Loucy (cell line): ENCODE data around the gene SALL2.

Experiments
- H2AFZ ChIP-seq: fragments of 200-600 bp; sonication (generic); 2 replicates; pipeline ENCODE4 v1.6.0; 2016; ENCODE audit warnings: antibody characterized with exemption, mild to moderate bottlenecking, low read length, moderate library complexity
- H3F3A ChIP-seq: fragments of 200-600 bp; 2 replicates; pipeline ENCODE4 v1.6.0; 2016; ENCODE audit warnings: antibody characterized with exemption, low read depth, mild to moderate bottlenecking
- H3K27me3 ChIP-seq: fragments of 200-600 bp; sonication (generic); 2 replicates; pipeline ENCODE4 v1.6.1; 2014; ENCODE audit warnings: low read length, mild to moderate bottlenecking; ENCODE audit not compliant: insufficient read depth, poor library complexity, severe bottlenecking
- H3K36me3 ChIP-seq: fragments of 200-600 bp; sonication (generic); 2 replicates; pipeline ENCODE4 v1.6.1; 2016; ENCODE audit warnings: low read length; ENCODE audit not compliant: insufficient read depth
- H3K4me1 ChIP-seq: fragments of 200-600 bp; sonication (generic); 2 replicates; pipeline ENCODE4 v1.5.1; 2014; ENCODE audit warnings: low read length, mild to moderate bottlenecking; ENCODE audit not compliant: insufficient read depth, poor library complexity, severe bottlenecking
- H3K4me2 ChIP-seq: fragments of 200-600 bp; sonication (generic); 2 replicates; pipeline ENCODE4 v1.6.0; 2014; ENCODE audit warnings: antibody characterized with exemption, low read length, low read depth, mild to moderate bottlenecking; ENCODE audit not compliant: poor library complexity, severe bottlenecking
- H3K4me3 ChIP-seq: fragments of 200-600 bp; sonication (generic); 2 replicates; pipeline ENCODE4 v1.5.1; 2014; ENCODE audit warnings: low read length, mild to moderate bottlenecking, mixed read lengths; ENCODE audit not compliant: poor library complexity, severe bottlenecking
- H3K79me2 ChIP-seq: fragments of 200-600 bp; sonication (generic); 2 replicates; pipeline ENCODE4 v1.6.1; 2014; ENCODE audit warnings: low read length; ENCODE audit not compliant: insufficient read depth
- H3K9ac ChIP-seq: fragments of 200-600 bp; sonication (generic); 2 replicates; pipeline ENCODE4 v1.6.0; 2014; ENCODE audit warnings: mild to moderate bottlenecking, low read depth, low read length, moderate library complexity; ENCODE audit not compliant: poor library complexity, severe bottlenecking
- H3K9me2 ChIP-seq: fragments of 200-600 bp; sonication (generic); replicated peaks from 2 replicates; pipeline ENCODE4 v1.6.1; 2016; ENCODE audit warnings: low read depth, low read length, mixed read lengths
- H3K9me3 ChIP-seq: fragments of 200-600 bp; sonication (generic); 2 replicates; pipeline ENCODE4 v1.6.1; 2014; ENCODE audit warnings: mild to moderate bottlenecking, antibody characterized with exemption, low read length, low read depth; ENCODE audit not compliant: insufficient read depth
- H4K20me1 ChIP-seq: fragments of 200-600 bp; sonication (generic); 2 replicates; pipeline ENCODE4 v1.6.0; 2014; ENCODE audit warnings: antibody characterized with exemption, low read length, mild to moderate bottlenecking; ENCODE audit not compliant: insufficient read depth, poor library complexity, severe bottlenecking
- CTCF ChIP-seq: fragments of 200-600 bp; sonication (generic); conservative IDR thresholded peaks from 2 replicates; pipeline ENCODE4 v1.5.1; 2014; ENCODE audit warnings: mild to moderate bottlenecking, antibody characterized with exemption, low read length
- EZH2phosphoT487 ChIP-seq: fragments of 200-600 bp; IDR thresholded peaks from 2 replicates; pipeline ENCODE4 v1.6.1; 2018; ENCODE audit warnings: antibody characterized with exemption, mild to moderate bottlenecking, moderate library complexity, borderline replicate concordance

SALL2 gene

GRCh38 chr14:21505012-21505553, 21.1 kb downstream of the SALL2 start:
- peak overlapping the region; percentile 26 for H3K4me2 ChIP-seq
- peaks cover 4% of the 10 kb centered on the region for H3K4me1 ChIP-seq
- no peaks in the 10 kb centered on the region for H3K27me3 ChIP-seq
- H3K36me3 ChIP-seq: peaks cover 37% of the 10 kb centered on the region; the same call in 1 of the 2 replicates
- H3K79me2 ChIP-seq: peaks cover 53% of the 10 kb centered on the region
- no peak overlapping the region for H3K4me3 ChIP-seq
- H3K9me2 ChIP-seq: no peaks in the 10 kb centered on the region
- TF ChIP-seq EZH2phosphoT487: no peak
- TF ChIP-seq CTCF: no peak
- no peak overlapping the region for H3K9ac ChIP-seq
- no peaks in the 10 kb centered on the region for H3K9me3 ChIP-seq
- H2AFZ ChIP-seq: no peak overlapping the region
- no peaks in the 10 kb centered on the region for H3F3A ChIP-seq
- peaks cover 14% of the 10 kb centered on the region for H4K20me1 ChIP-seq

- TF ChIP-seq EZH2phosphoT487 (no peak), CTCF (no peak)
- no peak overlapping the region for H3K4me2 ChIP-seq
- H4K20me1 ChIP-seq: peaks cover 7% of the 10 kb centered on the region
- H3K79me2 ChIP-seq: peaks cover 36% of the 10 kb centered on the region
- no peaks in the 10 kb centered on the region for H3K9me3 ChIP-seq
- H3K9me2 ChIP-seq: no peaks in the 10 kb centered on the region
- H3F3A ChIP-seq: no peaks in the 10 kb centered on the region
- H3K36me3 ChIP-seq: peaks cover 52% of the 10 kb centered on the region; the same call in 1 of the 2 replicates
- H2AFZ ChIP-seq: no peak overlapping the region
- no peaks in the 10 kb centered on the region for H3K27me3 ChIP-seq
- H3K4me3 ChIP-seq: no peak overlapping the region
- no peak overlapping the region for H3K9ac ChIP-seq
- no peaks in the 10 kb centered on the region for H3K4me1 ChIP-seq
Observed at GRCh38 chr14:21503376-21503775, 22.8 kb downstream of the SALL2 start.

GRCh38 chr14:21501568-21501967, 24.6 kb downstream of the SALL2 start:
- no peaks in the 10 kb centered on the region for H3K9me3 ChIP-seq
- no peak overlapping the region for H3K9ac ChIP-seq
- no peak overlapping the region for H3K4me2 ChIP-seq
- peaks cover 69% of the 10 kb centered on the region for H3K36me3 ChIP-seq
- no peak overlapping the region for H2AFZ ChIP-seq
- no peak for TF ChIP-seq CTCF
- no peak for TF ChIP-seq EZH2phosphoT487
- peaks cover 20% of the 10 kb centered on the region for H3K79me2 ChIP-seq
- H4K20me1 ChIP-seq: peaks cover 7% of the 10 kb centered on the region
- H3K4me3 ChIP-seq: no peak overlapping the region
- H3K4me1 ChIP-seq: no peaks in the 10 kb centered on the region
- H3K9me2 ChIP-seq: no peaks in the 10 kb centered on the region
- no peaks in the 10 kb centered on the region for H3K27me3 ChIP-seq
- H3F3A ChIP-seq: no peaks in the 10 kb centered on the region; the same call in 1 of the 2 replicates
